ENCODE data around the gene FAM167B.
"Not testable (repeated sequence)": the region's sequence is repeated elsewhere in the genome, so short reads cannot be mapped to it uniquely, and the experiment has no call there.

The FAM167B gene

DNA sequence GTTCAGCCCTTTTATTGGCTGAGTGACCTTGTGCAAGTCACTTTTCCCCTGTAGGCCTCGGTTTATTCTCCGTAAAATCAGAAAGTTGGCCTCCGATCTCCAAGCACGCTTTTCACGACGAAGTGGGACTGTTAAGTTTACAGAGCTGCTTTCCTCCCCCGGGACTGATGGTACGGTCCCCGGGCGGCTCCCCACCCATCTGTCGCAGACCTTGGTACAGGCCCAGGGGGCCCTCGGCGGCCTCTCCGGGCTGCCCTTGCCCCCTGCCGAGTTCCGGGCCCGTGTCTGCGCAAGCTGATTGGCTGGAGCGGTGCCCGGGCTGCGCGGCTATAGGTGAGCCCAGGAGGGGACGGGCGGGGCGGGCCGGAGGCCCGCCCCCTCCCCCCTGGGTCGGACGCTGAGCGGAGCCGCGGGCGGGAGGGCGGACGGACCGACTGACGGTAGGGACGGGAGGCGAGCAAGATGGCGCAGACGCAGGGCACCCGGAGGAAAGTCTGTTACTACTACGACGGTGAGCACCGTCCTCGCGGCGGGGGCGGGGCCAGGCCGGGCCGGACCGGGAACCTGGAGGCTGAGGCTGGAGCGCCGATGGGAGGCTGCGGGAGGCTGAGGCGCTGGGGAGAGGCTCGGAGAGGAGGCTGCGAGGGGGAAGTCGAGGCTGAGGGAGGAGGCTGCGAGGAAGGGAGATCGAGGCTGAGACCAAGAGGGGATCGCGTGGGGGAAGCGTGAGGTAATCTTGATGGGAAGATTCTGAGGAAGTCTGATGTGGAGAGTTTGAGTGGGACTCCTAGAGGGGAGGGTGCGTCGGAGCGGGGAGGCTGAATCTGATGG, 44.9 kb downstream of the FAM167B start, which contains the start of gene HDAC1:
HDAC1 (plus strand) TSS at position 376 of the 831 bp plus-strand sequence; CDS start at position 463, 87 bp downstream.
- DNase-seq (ENCODE audit: insufficient read length) (peak; percentile 98), FAIRE-seq (peak; percentile 93)
- no peak for TF ChIP-seq POLR2AphosphoS5 (IDR thresholded peaks at IDR 0.05; ENCODE audit: low read depth, low read length)
- peak; percentile 67 for TF ChIP-seq TAF1 (IDR thresholded peaks at IDR 0.05; ENCODE audit: borderline replicate concordance, low read depth, low read length)
- TF ChIP-seq POLR2A (IDR thresholded peaks at IDR 0.05; ENCODE audit: low read depth, low read length), result peak; percentile 84

DNA sequence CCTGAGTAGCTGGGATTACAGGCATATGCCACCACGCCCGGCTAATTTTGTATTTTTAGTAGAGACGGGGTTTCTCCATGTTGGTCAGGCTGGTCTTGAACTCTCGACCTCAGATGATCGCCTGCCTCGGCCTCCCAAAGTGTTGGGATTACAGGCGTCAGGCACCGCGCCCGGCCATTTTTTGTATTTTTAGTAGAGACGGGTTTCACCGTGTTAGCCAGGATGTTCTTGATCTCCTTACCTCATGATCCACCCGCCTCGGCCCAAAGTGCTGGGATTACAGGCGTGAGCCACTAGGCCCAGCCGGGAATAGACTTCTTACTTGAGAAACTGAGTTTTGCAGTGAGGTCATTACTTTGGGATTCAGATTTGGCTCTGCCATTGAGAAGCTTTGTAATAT, 51.2 kb downstream of the FAM167B start:
- DNase-seq (ENCODE audit: insufficient read length); FAIRE-seq: not testable (repeated sequence)

Measured in GM12892 (cell line).